HepG2 (cell line): ENCODE data around the gene YBX2. TPM values are rescaled to one million over a fixed set of nuclear protein-coding genes. Genes with fewer than 3 reads are reported as not detected.
A peak's percentile ranks its signal among the peaks of the same experiment; 100 is the strongest.

Source experiments
- CHCHD3 ChIP-seq: sonication (generic); formaldehyde crosslinking; IDR thresholded peaks from 2 replicates; pipeline ENCODE4 v1.8.0; 2022; ENCODE audit warnings: mild to moderate bottlenecking, missing genetic modification reagents, moderate library complexity
- GABPB1 ChIP-seq: IDR thresholded peaks from 2 replicates; pipeline ENCODE4 v1.6.1; 2016; ENCODE audit warnings: mild to moderate bottlenecking, missing genetic modification reagents, moderate library complexity, missing compliant biosample characterization
- HOXA7 ChIP-seq: sonication (generic); formaldehyde crosslinking; IDR thresholded peaks from 2 replicates; pipeline ENCODE4 v1.8.1; 2022; ENCODE audit warnings: mild to moderate bottlenecking, missing genetic modification reagents, moderate library complexity
- MLXIP ChIP-seq: sonication (generic); formaldehyde crosslinking; IDR thresholded peaks from 2 replicates; pipeline ENCODE4 v1.9.0; 2021; ENCODE audit warnings: missing genetic modification reagents, borderline replicate concordance
- NONO ChIP-seq, 2 experiments: fragments of 450-650 bp in 1 of 2; sonication (generic) in 1 of 2; formaldehyde crosslinking in 1 of 2; IDR thresholded peaks in 1 of 2; conservative IDR thresholded peaks in 1 of 2; 2 replicates each; pipeline versions ENCODE4 v1.6.1 to v1.8.0; 2017 to 2022; ENCODE audit warnings: mild to moderate bottlenecking in 1 of 2, missing genetic modification reagents in 1 of 2, moderate library complexity in 1 of 2
- NR2C2 ChIP-seq: sonication (generic); formaldehyde crosslinking; IDR thresholded peaks from 2 replicates; pipeline ENCODE4 v1.4.0; 2020; ENCODE audit warnings: missing genetic modification reagents, mild to moderate bottlenecking, moderate library complexity, borderline replicate concordance
- SNAPC4 ChIP-seq: sonication (generic); formaldehyde crosslinking; IDR thresholded peaks from 2 replicates; pipeline ENCODE4 v1.4.0; 2020; ENCODE audit warnings: mild to moderate bottlenecking, missing genetic modification reagents
- TAF1 ChIP-seq: sonication (generic); formaldehyde crosslinking; IDR thresholded peaks from 2 replicates; pipeline ENCODE4 v1.4.0; 2020; ENCODE audit warnings: missing genetic modification reagents
- ZMAT3 ChIP-seq: sonication (generic); formaldehyde crosslinking; conservative IDR thresholded peaks from 2 replicates; pipeline ENCODE4 v1.7.0; 2021; ENCODE audit warnings: missing genetic modification reagents
- ZMYM3 ChIP-seq: sonication (generic); formaldehyde crosslinking; IDR thresholded peaks from 2 replicates; pipeline ENCODE4 v1.5.1; 2020; ENCODE audit warnings: mild to moderate bottlenecking, missing genetic modification reagents
- ZNF276 ChIP-seq: sonication (generic); formaldehyde crosslinking; IDR thresholded peaks from 2 replicates; pipeline ENCODE4 v1.4.0; 2020; ENCODE audit warnings: mild to moderate bottlenecking, low read depth, missing genetic modification reagents
- ZNF331 ChIP-seq: sonication (generic); formaldehyde crosslinking; IDR thresholded peaks from 2 replicates; pipeline ENCODE4 v1.4.0; 2020; ENCODE audit warnings: missing genetic modification reagents
- ZNF564 ChIP-seq: sonication (generic); formaldehyde crosslinking; IDR thresholded peaks from 2 replicates; pipeline ENCODE4 v1.8.1; 2023; ENCODE audit warnings: mild to moderate bottlenecking, missing genetic modification reagents
- ZNF570 ChIP-seq: sonication (generic); formaldehyde crosslinking; IDR thresholded peaks from 2 replicates; pipeline ENCODE4 v1.4.0; 2020; ENCODE audit warnings: mild to moderate bottlenecking, missing genetic modification reagents, borderline replicate concordance
- ZNF691 ChIP-seq: sonication (generic); formaldehyde crosslinking; IDR thresholded peaks from 2 replicates; pipeline ENCODE4 v1.4.0; 2020; ENCODE audit warnings: missing genetic modification reagents, low read depth, mild to moderate bottlenecking, borderline replicate concordance
- polyA plus RNA-seq, 8 experiments: library from polyadenylated mRNA; depleted of rRNA in 3 of 8; stranded (reverse) in 7 of 8; unstranded in 1 of 8; fragments of >200 nt; fragmentation: Illumina TruSeq in 4 of 8; extraction: Trizol in 4 of 8; gene quantifications; 2 replicates each; pipeline versions ENCODE4 v1.2.1 to v1.2.3, GENCODE V29; 2011 to 2016; ENCODE audit warnings: low read depth in 4 of 8, missing spikeins in 1 of 8, mixed read lengths in 1 of 8; ENCODE audit not compliant: insufficient read depth in 1 of 8
- total RNA-seq, 5 experiments: library from RNA; depleted of rRNA; stranded (reverse); fragments of >200 nt; fragmentation: Illumina TruSeq; extraction: Trizol; gene quantifications; 2 replicates each; pipeline ENCODE4 v1.2.3, GENCODE V29; 2016; ENCODE audit warnings: low read depth in 1 of 5

YBX2 gene
- total and polyA plus RNA-seq, 2 of the 13 experiments (the other 11 are each of a cell fraction or from before 2014, with no cell fraction given) = 0.12 to 0.22 TPM

GRCh38 chr17:7314719-7315569, 20.5 kb upstream of the YBX2 start, which contains the start of gene GPS2 (continued):
- TF ChIP-seq SNAPC4 (CRISPR knock-in tag) = 0 out of 2 replicates have a peak, but pooled peaks have one; percentile 29
- TF ChIP-seq ZMAT3 (CRISPR knock-in tag) = no peak
- TF ChIP-seq ZNF276 (CRISPR knock-in tag) = 0 out of 2 replicates have a peak, but pooled peaks have one; percentile 19
- 0 out of 2 replicates have a peak, but pooled peaks have one; percentile 23 for TF ChIP-seq MLXIP (CRISPR knock-in tag)
- TF ChIP-seq ZNF331 (CRISPR knock-in tag) = peak; percentile 74; the same call in 1 of the 2 replicates
- TF ChIP-seq ZMYM3 (CRISPR knock-in tag) = no peak
- no peak for TF ChIP-seq ZNF570 (CRISPR knock-in tag)
- TF ChIP-seq ZNF564 (CRISPR knock-in tag) = peak; percentile 55; the same call in 1 of the 2 replicates
- no peak for TF ChIP-seq NONO (IDR thresholded peaks at IDR 0.05)
- peak; percentile 98 for TF ChIP-seq NONO (CRISPR knock-in tag; conservative IDR thresholded peaks at IDR 0.05)
- TF ChIP-seq ZNF691 (CRISPR knock-in tag) = no peak
- TF ChIP-seq NR2C2 (CRISPR knock-in tag) = peak; percentile 99
- no peak for TF ChIP-seq CHCHD3 (CRISPR knock-in tag)
- TF ChIP-seq HOXA7 (CRISPR knock-in tag) = no peak
- peak; percentile 80; the same call in 1 of the 2 replicates for TF ChIP-seq TAF1 (CRISPR knock-in tag)
- peak; percentile 97 for TF ChIP-seq GABPB1 (CRISPR knock-in tag)
